ENCODE results near the gene UPF1. TPM values are rescaled to one million over a fixed set of nuclear protein-coding genes. Genes with fewer than 3 reads are reported as not detected.

Gene UPF1
- total RNA-seq, 3 donors from 2014 or later = 59.8 to 83.6 (median 75.2) TPM

DNA sequence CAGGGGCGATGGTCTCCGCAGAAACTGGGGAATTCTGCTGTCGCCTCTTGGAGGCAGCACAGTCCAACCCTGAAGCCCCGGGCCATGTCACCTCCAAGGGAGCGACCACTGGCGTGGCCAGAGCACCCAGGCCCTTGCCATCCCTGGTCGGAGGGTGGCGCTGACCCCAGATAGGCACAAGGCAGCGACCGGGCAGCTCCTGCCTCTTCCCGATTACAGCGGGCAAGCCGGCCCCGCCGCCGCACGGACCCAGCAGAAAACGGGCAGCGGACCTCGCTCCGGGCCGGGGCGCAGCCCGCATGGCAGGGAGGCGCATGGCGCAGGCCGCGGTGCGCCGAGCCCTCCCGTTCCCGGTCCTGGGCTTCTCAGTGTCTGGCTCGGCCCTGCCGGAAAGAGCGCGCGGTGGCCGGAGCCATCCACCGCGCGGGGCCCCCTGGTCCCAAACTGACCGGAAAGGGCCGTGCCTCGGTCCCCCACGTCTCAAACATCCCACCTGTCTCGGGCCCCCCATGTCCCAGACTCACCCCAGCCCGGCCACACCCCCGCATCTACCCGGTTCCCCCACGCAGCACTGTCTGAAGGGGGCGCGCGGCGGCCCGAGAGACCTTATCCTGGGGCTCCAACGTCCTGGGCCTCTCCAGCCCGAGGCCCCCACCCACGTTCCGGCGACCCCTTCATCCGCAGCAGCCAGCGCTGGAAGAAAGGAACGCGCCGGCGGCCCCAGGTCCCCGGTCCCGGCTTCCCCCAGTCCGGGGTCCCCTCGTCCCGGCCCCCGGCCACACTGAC is 63.5 kb downstream of the UPF1 start:
- TF ChIP-seq, protein P1, sequence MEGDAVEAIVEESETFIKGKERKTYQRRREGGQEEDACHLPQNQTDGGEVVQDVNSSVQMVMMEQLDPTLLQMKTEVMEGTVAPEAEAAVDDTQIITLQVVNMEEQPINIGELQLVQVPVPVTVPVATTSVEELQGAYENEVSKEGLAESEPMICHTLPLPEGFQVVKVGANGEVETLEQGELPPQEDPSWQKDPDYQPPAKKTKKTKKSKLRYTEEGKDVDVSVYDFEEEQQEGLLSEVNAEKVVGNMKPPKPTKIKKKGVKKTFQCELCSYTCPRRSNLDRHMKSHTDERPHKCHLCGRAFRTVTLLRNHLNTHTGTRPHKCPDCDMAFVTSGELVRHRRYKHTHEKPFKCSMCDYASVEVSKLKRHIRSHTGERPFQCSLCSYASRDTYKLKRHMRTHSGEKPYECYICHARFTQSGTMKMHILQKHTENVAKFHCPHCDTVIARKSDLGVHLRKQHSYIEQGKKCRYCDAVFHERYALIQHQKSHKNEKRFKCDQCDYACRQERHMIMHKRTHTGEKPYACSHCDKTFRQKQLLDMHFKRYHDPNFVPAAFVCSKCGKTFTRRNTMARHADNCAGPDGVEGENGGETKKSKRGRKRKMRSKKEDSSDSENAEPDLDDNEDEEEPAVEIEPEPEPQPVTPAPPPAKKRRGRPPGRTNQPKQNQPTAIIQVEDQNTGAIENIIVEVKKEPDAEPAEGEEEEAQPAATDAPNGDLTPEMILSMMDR (IDR thresholded peaks at IDR 0.05) = peak in 1 of 3 donors; percentile 14
- TF ChIP-seq POLR2A (IDR thresholded peaks at IDR 0.05) = no peak
- no peak for TF ChIP-seq POLR2AphosphoS5 (IDR thresholded peaks at IDR 0.05)
- DNase-seq (ENCODE audit: low spot score in 2 of 2) = no peak
- intact Hi-C loops (cut with DNase I; ENCODE audit: low total_unique reads) = no loop called here
- peaks cover 2 to 10% of the 10 kb centered on the region in 2 donors for H3K27me3 ChIP-seq
- H3K27ac ChIP-seq = no peak overlapping the region
- no peaks in the 10 kb centered on the region for H3K9me3 ChIP-seq
- H3K4me1 ChIP-seq = peaks cover 8 to 13% of the 10 kb centered on the region in 2 donors
- peak overlapping the region; percentile 31 to 74 (median 53) for H3K4me3 ChIP-seq
- no peaks in the 10 kb centered on the region for H3K36me3 ChIP-seq

DNA sequence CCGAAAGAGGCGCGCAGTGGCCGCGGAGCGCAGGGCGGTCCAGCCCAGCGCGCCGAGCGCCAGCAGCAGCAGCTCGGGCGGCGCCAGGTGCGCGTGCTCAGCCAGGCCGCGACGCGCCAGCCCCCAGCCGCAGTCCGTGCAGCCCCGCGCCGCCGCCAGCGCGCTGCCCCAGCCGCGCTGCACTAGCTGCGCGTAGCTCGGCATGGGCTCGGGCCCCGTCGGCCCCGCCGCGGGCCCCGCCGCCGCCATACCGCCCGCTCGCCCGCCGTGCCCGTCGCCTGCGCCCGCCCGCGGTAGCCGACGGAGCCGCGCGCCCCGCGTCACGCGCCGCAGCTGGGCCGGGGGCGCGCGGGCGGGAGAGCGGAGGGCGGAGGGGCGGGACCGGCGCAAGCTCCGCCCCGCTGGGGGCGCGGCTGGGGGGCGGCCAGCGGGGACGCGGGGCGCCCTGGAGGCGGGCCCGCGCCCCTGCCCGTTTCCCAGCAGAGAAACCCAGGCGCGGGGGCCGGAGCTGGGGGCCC is 64.1 kb downstream of the UPF1 start, which contains the start of gene CERS1:
CERS1 (minus strand) TSS at position 335 of the 518 bp plus-strand sequence; CDS start at position 249, 86 bp downstream.
- peaks cover 8 to 13% of the 10 kb centered on the region in 2 donors for H3K4me1 ChIP-seq
- no peak within 1 kb of the TSS for H3K27ac ChIP-seq
- no peaks in the 10 kb centered on the region for H3K9me3 ChIP-seq
- peak within 1 kb of the TSS; percentile 31 to 74 (median 53) for H3K4me3 ChIP-seq
- no peak for DNase-seq (ENCODE audit: low spot score in 2 of 2)
- H3K27me3 ChIP-seq = peaks cover 2 to 10% of the 10 kb centered on the region in 2 donors
- TF ChIP-seq, protein P1 (IDR thresholded peaks at IDR 0.05) = no peak
- TF ChIP-seq POLR2AphosphoS5 (IDR thresholded peaks at IDR 0.05) (no peak), POLR2A (IDR thresholded peaks at IDR 0.05) (no peak)
- intact Hi-C loops (cut with DNase I; ENCODE audit: low total_unique reads) = no loop called here
- H3K36me3 ChIP-seq = no peaks in the 10 kb centered on the region

DNA sequence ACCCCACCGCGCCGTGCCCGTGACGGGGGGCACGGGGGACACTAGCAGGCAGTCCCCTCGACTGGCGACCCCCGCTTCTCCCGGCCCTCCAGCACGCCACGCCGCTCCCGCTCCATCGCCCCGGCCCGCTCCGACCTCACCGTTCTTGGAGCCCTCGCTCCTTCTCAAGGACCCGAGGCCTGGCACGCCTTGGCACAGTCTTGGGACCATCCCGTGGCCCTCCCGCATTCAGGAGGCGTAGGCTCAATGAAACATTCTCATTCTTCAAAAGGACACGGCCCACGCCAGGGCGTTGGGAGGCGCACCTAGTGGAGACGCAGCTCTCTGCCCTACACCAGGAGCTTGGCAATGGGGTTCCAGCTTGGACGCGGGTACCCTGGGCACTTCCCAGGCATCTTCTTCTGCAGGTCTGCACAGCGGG is 64.7 kb downstream of the UPF1 start:
- no peak for DNase-seq (ENCODE audit: low spot score in 2 of 2)
- intact Hi-C loops (cut with DNase I; ENCODE audit: low total_unique reads) = no loop called here
- H3K27ac ChIP-seq = no peak overlapping the region

DNA sequence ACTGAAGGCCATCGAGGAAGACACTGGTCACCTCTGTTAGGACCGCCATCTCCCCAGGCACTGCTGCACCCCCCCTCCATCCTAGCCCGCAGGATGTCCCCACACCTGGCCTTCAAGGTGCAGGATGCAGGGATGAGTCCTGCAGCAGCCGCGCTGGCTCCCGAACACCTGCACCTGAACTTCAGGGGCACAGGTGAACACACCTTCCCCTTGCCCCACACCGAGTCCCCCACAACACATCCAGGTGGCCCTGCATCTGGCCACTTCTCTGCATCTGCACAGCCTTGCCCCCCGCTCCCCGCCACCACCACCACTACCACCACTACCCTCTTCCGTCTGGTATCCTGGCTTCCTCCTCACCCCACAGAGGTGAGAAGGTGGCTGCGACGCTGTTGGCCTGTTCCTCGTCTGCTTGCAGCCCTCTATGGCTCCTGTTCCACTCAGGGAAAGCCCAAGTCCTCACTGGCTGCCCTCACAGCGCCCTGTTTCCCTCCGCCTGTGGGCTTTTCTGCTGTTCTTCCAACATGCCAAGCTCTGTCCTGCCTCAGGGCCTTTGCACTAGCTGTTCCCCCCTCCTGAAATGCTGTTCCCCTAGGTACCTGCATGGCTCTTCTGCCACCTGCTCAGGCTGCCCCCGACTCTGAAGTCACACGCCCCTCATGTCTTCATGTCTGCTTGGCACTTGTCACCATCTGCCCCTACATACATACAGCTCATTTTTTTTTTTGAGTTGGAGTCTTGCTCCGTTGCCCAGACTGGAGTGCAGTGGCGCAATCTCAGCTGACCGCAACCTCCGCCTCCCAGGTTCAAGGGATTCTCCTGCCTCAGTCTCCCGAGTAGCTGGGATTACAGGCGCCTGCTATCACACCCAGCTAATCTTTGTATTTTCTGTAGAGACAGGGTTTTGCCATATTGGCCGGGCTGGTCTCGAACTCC is 65.6 kb downstream of the UPF1 start:
- intact Hi-C loops (cut with DNase I; ENCODE audit: low total_unique reads) = no loop called here
- DNase-seq (ENCODE audit: low spot score in 2 of 2) = no peak
- H3K27ac ChIP-seq = no peak overlapping the region

More for the DNA sequence above, 64.7 kb downstream of the UPF1 start:
- Histone ChIP-seq H3K4me1 (peaks cover 8 to 13% of the 10 kb centered on the region in 2 donors), H3K4me3 (peak overlapping the region in 2 of 3 donors; percentile 53 to 74), H3K9me3 (no peaks in the 10 kb centered on the region), H3K36me3 (no peaks in the 10 kb centered on the region), H3K27me3 (peaks cover 2 to 10% of the 10 kb centered on the region in 2 donors)
- TF ChIP-seq POLR2AphosphoS5 (IDR thresholded peaks at IDR 0.05) (no peak), POLR2A (IDR thresholded peaks at IDR 0.05) (no peak)
- TF ChIP-seq, protein P1 (IDR thresholded peaks at IDR 0.05) = no peak

More for the DNA sequence above, 65.6 kb downstream of the UPF1 start:
- TF ChIP-seq POLR2A (IDR thresholded peaks at IDR 0.05) (no peak), POLR2AphosphoS5 (IDR thresholded peaks at IDR 0.05) (no peak)
- TF ChIP-seq, protein P1 (IDR thresholded peaks at IDR 0.05) = no peak
- H3K9me3 ChIP-seq = no peaks in the 10 kb centered on the region
- H3K27me3 ChIP-seq = peaks cover 2 to 10% of the 10 kb centered on the region in 2 donors
- H3K36me3 ChIP-seq = no peaks in the 10 kb centered on the region
- no peak overlapping the region for H3K4me3 ChIP-seq
- peaks cover 8 to 13% of the 10 kb centered on the region in 2 donors for H3K4me1 ChIP-seq
